Smooth muscle cell (in vitro differentiated cells): ENCODE data around the gene CKS1B. TPM values are rescaled to one million over a fixed set of nuclear protein-coding genes. Genes with fewer than 3 reads are reported as not detected.

Experiments
- DNase-seq: peaks from one replicate; lab custom pipeline; 2025; ENCODE audit not compliant: unreplicated experiment; lab: John Stamatoyannopoulos, UW
- H2AFZ ChIP-seq: fragments of 200-600 bp; sonication (generic); 2 replicates; pipeline ENCODE4 v1.6.0; 2016; ENCODE audit warnings: antibody characterized with exemption, low read depth, mild to moderate bottlenecking
- H3F3A ChIP-seq: fragments of 200-600 bp; sonication (generic); 2 replicates; pipeline ENCODE4 v1.6.0; 2017; ENCODE audit warnings: antibody characterized with exemption, low read depth
- H3K27ac ChIP-seq: fragments of 200-600 bp; sonication (generic); 2 replicates; pipeline ENCODE4 v1.5.1; 2016; ENCODE audit warnings: low read depth, mild to moderate bottlenecking
- H3K27me3 ChIP-seq: fragments of 200-600 bp; sonication (generic); 2 replicates; pipeline ENCODE4 v1.6.1; 2016; ENCODE audit warnings: low read depth, mild to moderate bottlenecking
- H3K36me3 ChIP-seq: fragments of 200-600 bp; sonication (generic); 2 replicates; pipeline ENCODE4 v1.5.1; 2016; ENCODE audit warnings: low read depth
- H3K4me1 ChIP-seq: fragments of 200-600 bp; sonication (generic); 2 replicates; pipeline ENCODE4 v1.5.1; 2016; ENCODE audit warnings: low read depth
- H3K4me2 ChIP-seq: fragments of 200-600 bp; sonication (generic); 2 replicates; pipeline ENCODE4 v1.6.0; 2016; ENCODE audit warnings: mild to moderate bottlenecking
- H3K4me3 ChIP-seq: fragments of 200-600 bp; sonication (generic); 2 replicates; pipeline ENCODE4 v1.5.1; 2016; ENCODE audit warnings: mild to moderate bottlenecking
- H3K79me2 ChIP-seq: fragments of 200-600 bp; sonication (generic); 2 replicates; pipeline ENCODE4 v1.6.0; 2016; ENCODE audit warnings: low read depth, mild to moderate bottlenecking
- H3K9ac ChIP-seq: fragments of 200-600 bp; sonication (generic); 2 replicates; pipeline ENCODE4 v1.6.0; 2016; ENCODE audit warnings: low read depth
- H3K9me3 ChIP-seq: fragments of 200-600 bp; sonication (generic); replicated peaks from 2 replicates; pipeline ENCODE4 v1.5.1; 2016; ENCODE audit warnings: low read depth
- H4K20me1 ChIP-seq: fragments of 200-600 bp; sonication (generic); 2 replicates; pipeline ENCODE4 v1.6.0; 2016; ENCODE audit warnings: low read depth
- CTCF ChIP-seq: fragments of 200-600 bp; sonication (generic); IDR thresholded peaks from 2 replicates; pipeline ENCODE4 v1.5.1; 2017; ENCODE audit warnings: borderline replicate concordance, mild to moderate bottlenecking, antibody characterized with exemption; ENCODE audit not compliant: insufficient read depth, poor library complexity, severe bottlenecking
- WGBS: methylation state at CpG from one replicate; pipeline ENCODE4 v1.1.7; 2016; ENCODE audit warnings: low lambda C conversion rate; 5-methylcytosine and 5-hydroxymethylcytosine counted together
- polyA plus RNA-seq: library from polyadenylated mRNA; unstranded; fragments of >200 nt; fragmentation: Nextera tagmentation; extraction: Ambion mirVana; gene quantifications from 2 replicates; pipeline ENCODE4 v1.2.1, GENCODE V29; 2016
- total RNA-seq: library from RNA; depleted of rRNA; stranded (reverse); fragments of >200 nt; gene quantifications from 2 replicates; pipeline ENCODE4 v1.2.3, GENCODE V29; 2014

Gene CKS1B
- total and polyA plus RNA-seq, 2 experiments from 2014 or later = 41.6 to 116 TPM

GRCh38 chr1:155008015-155008941, 33.8 kb downstream of the CKS1B start:
- Histone ChIP-seq H3K9me3 (no peaks in the 10 kb centered on the region), H4K20me1 (peaks cover 65% of the 10 kb centered on the region), H3K27me3 (no peaks in the 10 kb centered on the region), H3K9ac (no peak overlapping the region), H2AFZ (no peak overlapping the region), H3K4me3 (no peak overlapping the region), H3K36me3 (no peaks in the 10 kb centered on the region), H3K27ac (no peak overlapping the region), H3K4me2 (no peak overlapping the region), H3F3A (no peaks in the 10 kb centered on the region), H3K79me2 (peaks cover 41% of the 10 kb centered on the region), H3K4me1 (peaks cover 41% of the 10 kb centered on the region)
- no peak for DNase-seq
- WGBS = 82% methylated on average over 11 of the region's 16 CpGs
- TF ChIP-seq CTCF = no peak

GRCh38 chr1:155009221-155009711, 34.8 kb downstream of the CKS1B start:
- Histone ChIP-seq H3K27ac (no peak overlapping the region), H3K4me2 (no peak overlapping the region), H2AFZ (no peak overlapping the region), H3F3A (no peaks in the 10 kb centered on the region), H3K9ac (no peak overlapping the region), H3K4me3 (no peak overlapping the region), H3K79me2 (peaks cover 31% of the 10 kb centered on the region), H3K9me3 (no peaks in the 10 kb centered on the region), H3K4me1 (peaks cover 38% of the 10 kb centered on the region), H3K36me3 (no peaks in the 10 kb centered on the region), H4K20me1 (peaks cover 72% of the 10 kb centered on the region), H3K27me3 (no peaks in the 10 kb centered on the region)
- WGBS = no CpG with 5 or more reads among the region's 12 CpGs
- no peak for TF ChIP-seq CTCF
- DNase-seq = no peak

- Histone ChIP-seq H2AFZ (no peak overlapping the region), H4K20me1 (peaks cover 72% of the 10 kb centered on the region), H3K4me3 (no peak overlapping the region), H3K9me3 (no peaks in the 10 kb centered on the region), H3K27ac (no peak overlapping the region), H3K36me3 (no peaks in the 10 kb centered on the region), H3K9ac (no peak overlapping the region), H3K27me3 (no peaks in the 10 kb centered on the region), H3K4me1 (peaks cover 33% of the 10 kb centered on the region), H3K79me2 (peaks cover 26% of the 10 kb centered on the region), H3K4me2 (no peak overlapping the region), H3F3A (no peaks in the 10 kb centered on the region)
- TF ChIP-seq CTCF = no peak
- no peak for DNase-seq
- 98% methylated on average over 5 of the region's 5 CpGs for WGBS
These were observed 35.3 kb downstream of the CKS1B start for GRCh38 chr1:155009742-155010141.
